GM21619 (cell line): Measurements from ENCODE around the gene SLC16A8.
"Not testable (repeated sequence)": the region's sequence is repeated elsewhere in the genome, so short reads cannot be mapped to it uniquely, and the experiment has no call there.

Experiments used
- ATAC-seq: cut with Tn5 transposase; IDR thresholded peaks from one replicate; pipeline ENCODE4 v1.9.1; 2021; ENCODE audit not compliant: unreplicated experiment

The SLC16A8 gene

GRCh38 chr22:38088629-38089473, 4.9 kb upstream of the SLC16A8 start:
- no peak for ATAC-seq

GRCh38 chr22:38087855-38088254, 3.9 kb upstream of the SLC16A8 start:
- no peak for ATAC-seq

GRCh38 chr22:38086942-38087341, 3.0 kb upstream of the SLC16A8 start:
- no peak for ATAC-seq

DNA sequence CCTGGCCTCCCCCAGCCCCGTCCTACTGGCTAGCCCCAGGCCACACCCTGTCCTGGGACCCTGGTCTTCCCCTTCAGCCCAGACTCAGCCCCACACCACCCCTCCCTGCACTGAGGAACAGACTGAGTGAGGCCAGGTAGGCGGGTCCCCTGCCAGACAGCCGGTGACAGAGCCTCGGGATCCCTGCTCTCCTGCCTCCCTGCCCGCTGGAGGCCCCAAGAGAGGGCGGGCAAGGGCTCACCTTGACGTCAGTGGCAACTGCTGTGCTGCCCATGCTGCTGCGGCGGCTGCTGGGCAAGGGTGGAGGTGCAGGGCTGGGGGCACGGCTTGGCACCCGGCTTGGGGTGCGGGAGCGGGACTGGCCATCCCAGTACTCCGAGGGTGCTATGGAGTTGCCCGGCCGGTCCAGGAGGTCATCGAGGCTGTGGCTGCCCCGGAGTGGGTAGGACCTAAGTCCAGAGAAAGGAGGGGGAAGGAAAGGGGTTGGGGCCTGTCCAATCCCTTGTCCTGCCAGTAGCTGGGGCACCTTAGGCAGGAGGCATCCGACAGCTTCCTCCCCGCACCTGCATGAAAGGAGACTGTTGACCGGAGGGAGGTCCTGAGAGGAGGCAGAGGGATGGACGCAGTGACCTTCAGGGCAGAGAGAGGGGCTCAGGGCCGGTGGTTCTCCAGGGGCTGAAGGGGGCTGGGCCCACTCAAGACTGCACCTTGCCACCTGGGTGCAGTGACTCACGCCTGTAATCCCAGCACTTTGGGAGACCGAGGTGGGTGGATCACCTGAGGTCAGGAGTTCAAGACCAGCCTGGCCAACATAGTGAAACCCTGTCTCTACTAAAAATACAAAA, 2.2 kb upstream of the SLC16A8 start:
- no peak for ATAC-seq

DNA sequence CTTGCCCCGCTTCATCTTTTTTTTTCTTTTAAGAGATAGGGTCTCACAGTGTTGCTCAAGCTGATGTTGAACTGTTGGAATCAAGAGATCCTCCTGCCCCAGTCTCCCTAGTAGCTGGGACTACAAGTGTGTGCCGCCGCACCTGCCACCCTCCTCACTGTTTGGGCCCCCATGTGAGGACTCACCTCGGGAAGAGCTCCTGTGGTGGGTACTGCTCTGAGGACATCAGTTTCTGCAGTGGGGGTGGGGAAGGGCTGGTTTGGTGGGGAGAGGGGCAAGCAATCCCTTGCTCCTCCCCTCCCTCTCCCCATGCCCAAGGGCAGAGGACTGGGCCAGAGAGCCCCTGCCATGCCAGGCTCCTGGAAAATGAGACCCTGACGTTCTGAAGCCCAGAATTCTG, 1.5 kb upstream of the SLC16A8 start:
- ATAC-seq = no peak

- ATAC-seq = no peak
These were observed 1.1 kb upstream of the SLC16A8 start for GRCh38 chr22:38085056-38085455.

DNA sequence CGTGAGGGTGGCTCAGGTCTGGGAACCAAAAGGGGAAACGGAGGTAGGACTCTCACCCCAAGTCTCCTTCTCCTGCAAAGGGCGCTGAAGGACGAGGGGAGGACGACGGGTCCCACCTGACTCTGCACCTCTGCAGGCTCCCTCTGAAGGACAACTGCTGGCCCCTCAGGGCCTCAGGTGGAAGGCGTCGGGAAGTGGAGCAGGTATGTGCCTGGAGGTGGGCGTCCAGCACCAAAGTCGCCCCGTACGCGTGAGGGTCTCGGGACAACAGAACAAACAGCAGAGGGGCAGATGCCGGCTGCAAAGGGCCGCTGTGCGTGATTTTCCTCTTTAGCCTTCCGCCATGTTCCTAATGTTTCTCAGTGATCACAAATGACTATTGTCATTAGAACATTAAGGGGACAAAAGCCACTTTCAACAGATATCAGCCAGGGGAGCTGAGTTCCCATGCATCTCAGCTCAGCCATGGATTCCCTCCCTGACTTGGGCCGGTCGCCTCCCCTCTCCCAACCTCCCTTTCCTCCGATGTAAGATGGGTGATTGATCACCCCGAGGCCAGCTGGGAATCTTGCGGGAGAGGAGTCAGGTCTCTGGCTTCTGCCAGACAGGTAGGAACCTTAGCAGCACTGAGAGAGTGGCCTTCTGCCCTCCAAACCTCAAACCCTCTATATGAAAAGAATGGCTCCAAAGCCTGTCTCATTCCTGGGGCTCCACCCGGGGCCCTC, 836 bp downstream of the SLC16A8 start:
- no peak for ATAC-seq

- ATAC-seq = no peak
These were observed 1.8 kb downstream of the SLC16A8 start for GRCh38 chr22:38081941-38082828.

DNA sequence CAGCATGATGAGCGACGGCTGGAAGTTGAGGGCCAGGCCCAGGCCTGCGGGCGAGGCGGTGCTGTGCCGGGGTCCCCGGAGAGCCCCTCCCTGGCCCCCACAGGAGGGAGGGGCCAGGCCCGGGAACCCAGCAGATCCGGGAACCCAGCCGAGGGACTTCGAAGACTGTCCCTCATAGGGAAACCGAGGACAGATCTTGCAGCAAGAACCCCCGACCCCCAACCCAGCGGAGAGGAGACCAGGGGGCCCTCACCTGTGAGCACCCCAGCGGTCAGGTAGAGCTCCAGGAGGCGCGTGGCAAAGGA, 2.4 kb downstream of the SLC16A8 start:
- ATAC-seq = no peak

GRCh38 chr22:38080850-38081635, 2.9 kb downstream of the SLC16A8 start:
- no peak for ATAC-seq

- no peak for ATAC-seq
These were observed 3.5 kb downstream of the SLC16A8 start for GRCh38 chr22:38080474-38080849.

GRCh38 chr22:38079804-38080203, 4.2 kb downstream of the SLC16A8 start:
- no peak for ATAC-seq

DNA sequence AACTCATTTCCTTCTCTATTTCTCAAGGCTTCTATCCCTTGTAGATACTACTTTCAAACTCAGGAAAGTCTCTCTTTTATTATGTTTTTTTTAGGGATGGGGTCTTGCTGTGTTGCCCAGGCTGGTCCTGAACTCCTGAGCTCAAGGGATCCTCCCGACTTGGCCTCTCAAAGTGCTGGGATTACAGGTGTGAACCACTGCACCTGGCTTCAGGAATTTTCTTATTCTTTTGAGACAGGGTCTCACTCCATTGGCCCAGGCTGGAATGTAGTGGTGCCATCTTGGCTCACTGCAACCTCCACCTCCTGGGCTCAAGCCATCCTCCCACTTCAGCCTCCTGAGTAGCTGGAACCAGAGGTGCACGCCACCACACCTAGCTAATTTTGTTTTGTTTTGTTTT, 4.8 kb downstream of the SLC16A8 start:
- not testable (repeated sequence) for ATAC-seq

DNA sequence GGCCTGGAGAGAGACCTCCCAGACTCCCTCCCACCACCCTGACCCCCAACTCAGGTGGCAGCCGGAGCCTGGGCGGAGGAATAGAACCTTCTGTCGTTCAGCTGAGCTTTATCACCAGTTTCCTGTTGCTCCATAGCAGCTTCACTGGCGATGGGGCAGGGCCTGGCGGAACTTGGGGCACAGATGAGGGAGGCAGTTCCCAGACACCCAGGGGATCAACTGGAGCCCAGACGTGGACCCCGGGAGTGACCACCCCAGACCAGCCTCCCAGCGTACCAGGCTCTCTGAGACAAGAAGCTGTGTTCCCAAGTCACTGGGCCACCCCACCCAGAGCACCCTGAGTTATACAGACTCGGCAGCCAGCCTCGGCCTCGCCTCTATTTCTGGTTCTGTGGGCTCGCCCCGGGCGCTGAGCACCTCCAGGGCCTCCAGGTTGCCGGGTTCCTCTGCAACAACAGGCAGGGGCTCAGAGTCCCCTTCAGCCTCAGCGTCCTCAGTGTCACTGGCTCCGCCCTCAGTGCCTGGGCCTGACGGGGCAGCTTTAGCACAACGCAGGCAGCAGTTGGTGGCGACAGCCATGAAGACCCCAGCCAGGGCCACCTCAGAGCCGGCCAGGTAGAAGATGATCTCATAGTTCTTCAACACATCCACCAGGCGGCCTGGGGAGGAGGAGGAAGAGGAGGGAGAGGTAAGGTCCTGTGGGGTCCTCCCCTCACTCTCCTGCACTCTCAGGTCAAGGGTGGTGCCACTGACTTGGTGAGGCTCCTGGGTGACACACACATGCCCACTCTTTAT, 5.7 kb downstream of the SLC16A8 start:
- ATAC-seq = no peak

DNA sequence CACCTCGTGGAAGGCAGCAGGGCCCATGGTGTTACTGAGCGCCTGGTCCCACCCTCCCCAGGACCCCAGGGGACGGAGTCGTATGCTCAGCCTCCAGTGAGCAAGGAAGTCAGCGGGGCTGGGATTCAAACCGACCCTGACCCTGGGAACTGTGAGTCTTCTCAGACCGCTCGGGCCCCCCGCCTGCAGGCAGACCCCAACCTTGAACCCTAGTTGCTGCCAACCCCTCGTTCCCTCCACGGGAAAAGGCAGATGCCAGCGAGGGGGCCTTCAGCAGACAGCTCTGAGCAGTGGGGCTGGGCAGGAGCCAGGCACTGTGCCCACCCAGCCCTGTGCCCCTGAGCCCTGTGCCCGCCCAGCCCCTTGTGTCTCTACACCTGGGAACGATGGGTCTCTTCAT, 6.4 kb downstream of the SLC16A8 start:
- no peak for ATAC-seq

DNA sequence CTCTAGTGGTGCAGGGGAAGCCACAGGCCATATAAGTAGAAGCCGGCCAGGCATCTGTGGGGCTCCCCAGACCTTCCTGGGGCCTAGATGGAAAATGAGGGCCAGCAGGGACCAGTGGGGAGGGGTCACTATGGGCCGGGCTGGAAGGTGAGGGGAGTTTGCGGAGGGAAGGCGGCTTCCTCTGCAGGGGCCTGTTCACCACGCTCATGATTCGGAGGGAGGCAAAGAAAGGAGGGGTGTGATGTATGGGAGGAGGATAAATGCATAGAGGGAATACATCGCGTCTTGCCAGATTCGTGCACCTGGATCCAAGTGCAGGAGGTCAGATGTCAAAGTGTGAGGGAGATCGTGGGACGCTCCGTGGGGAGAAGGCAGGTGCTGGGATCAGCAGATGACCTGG, 6.9 kb downstream of the SLC16A8 start:
- ATAC-seq = no peak

- ATAC-seq = no peak
These were observed 8.0 kb downstream of the SLC16A8 start for GRCh38 chr22:38075961-38076360.

DNA sequence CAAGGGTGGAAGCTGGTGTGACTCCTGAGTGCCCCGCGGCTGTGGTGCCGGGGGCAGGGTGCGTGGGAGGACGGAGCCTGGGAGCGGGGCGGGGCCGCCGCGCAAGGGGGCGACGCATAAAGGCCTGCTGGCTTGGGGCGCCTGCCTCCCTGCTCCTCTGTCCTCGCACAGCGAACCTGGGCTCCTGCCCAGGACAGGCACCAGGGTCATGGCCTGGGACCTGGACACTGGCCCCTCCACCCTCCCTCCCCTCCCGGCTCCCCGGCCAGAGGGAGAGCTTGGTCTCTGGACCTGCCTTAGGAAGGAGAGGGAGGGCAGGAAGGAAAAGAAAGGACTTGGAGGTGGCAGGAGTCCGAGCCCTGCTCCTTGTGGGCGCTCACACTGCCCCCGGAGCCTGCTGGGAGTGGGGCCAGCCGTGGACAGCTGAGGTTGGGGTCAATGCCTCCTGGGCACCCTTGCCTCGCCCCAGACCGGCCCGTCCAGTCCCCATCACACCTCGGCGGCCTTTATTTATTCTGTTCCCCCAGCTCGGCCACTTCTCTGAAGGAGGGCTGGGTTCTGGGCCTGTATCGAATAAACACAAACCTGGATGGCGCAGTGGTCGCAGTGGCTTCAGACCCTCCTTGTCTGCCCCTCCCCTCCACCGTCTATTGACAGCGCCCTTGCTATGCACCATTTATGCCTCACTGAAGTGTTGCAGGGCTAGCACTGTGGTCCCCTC, 8.7 kb downstream of the SLC16A8 start:
- ATAC-seq = no peak
